ENCODE results near the gene MRPL42.
A peak's percentile ranks its signal among the peaks of the same experiment; 100 is the strongest.
"Not testable (repeated sequence)": the region's sequence is repeated elsewhere in the genome, so short reads cannot be mapped to it uniquely, and the experiment has no call there.

The MRPL42 gene

GRCh38 chr12:93550748-93551611 lies 83.7 kb downstream of the MRPL42 start:
- no peak for DNase-seq

- DNase-seq = no peak
Observed at GRCh38 chr12:93552427-93552826, 85.1 kb downstream of the MRPL42 start.

GRCh38 chr12:93557879-93558278 lies 90.6 kb downstream of the MRPL42 start:
- not testable (repeated sequence) for DNase-seq

GRCh38 chr12:93558685-93559084 lies 91.4 kb downstream of the MRPL42 start:
- DNase-seq = not testable (repeated sequence)

GRCh38 chr12:93563807-93564538 lies 96.7 kb downstream of the MRPL42 start:
- peak; percentile 59 for DNase-seq

GRCh38 chr12:93565760-93566159 lies 98.4 kb downstream of the MRPL42 start:
- no peak for DNase-seq

All from hematopoietic multipotent progenitor cell treated with erythropoietin and hydrocortisone succinate and interleukin-3 and kit ligand, for 6 days (in vitro differentiated cells).